Lung (tissue), 12 donors: ENCODE measurements around the gene ORC3. TPM values are rescaled to one million over a fixed set of nuclear protein-coding genes. Genes with fewer than 3 reads are reported as not detected.

ENCODE experiments used
- ATAC-seq: fragments of 200-7000 bp; cut with Tn5 transposase; one replicate; pipeline ENCODE4 v1.9.1; 2020; ENCODE audit warnings: moderate number of reproducible peaks; ENCODE audit not compliant: insufficient read depth, low FRiP score
- DNase-seq, 3 donors: peaks; one replicate each; pipeline ENCODE4 v3.0.0-alpha.2; 2013 to 2017
- H3K27ac ChIP-seq, 2 donors: one replicate each; pipeline ENCODE4 v1.5.1; 2013; ENCODE audit warnings: mild to moderate bottlenecking in 2 of 2, moderate library complexity in 2 of 2, control low read depth in 1 of 2, inconsistent platforms in 1 of 2, low read depth in 1 of 2, low read length in 1 of 2
- H3K27me3 ChIP-seq, 3 donors: one replicate each; pipeline ENCODE4 v1.5.1; 2013; ENCODE audit warnings: low read length in 2 of 3; ENCODE audit not compliant: control insufficient read depth in 3 of 3, insufficient read depth in 3 of 3
- H3K36me3 ChIP-seq, 4 donors: one replicate each; pipeline ENCODE4 v1.5.1; 2013; ENCODE audit warnings: low read length in 4 of 4, mild to moderate bottlenecking in 1 of 4, moderate library complexity in 1 of 4; ENCODE audit not compliant: control insufficient read depth in 4 of 4, insufficient read depth in 4 of 4
- H3K4me1 ChIP-seq, 5 donors: one replicate each; pipeline ENCODE4 v1.5.1; 2013; ENCODE audit warnings: low read length in 5 of 5, mild to moderate bottlenecking in 2 of 5, moderate library complexity in 1 of 5; ENCODE audit not compliant: control insufficient read depth in 5 of 5, insufficient read depth in 5 of 5
- H3K4me3 ChIP-seq: one replicate; pipeline ENCODE4 v1.5.1; 2013; ENCODE audit warnings: mild to moderate bottlenecking, control low read depth, moderate library complexity
- H3K9ac ChIP-seq, 2 donors: one replicate each; pipeline ENCODE4 v1.5.1; 2013; ENCODE audit warnings: low read length in 2 of 2, control low read depth in 1 of 2; ENCODE audit not compliant: insufficient read depth in 1 of 2
- H3K9me3 ChIP-seq, 4 donors: one replicate each; pipeline ENCODE4 v1.5.1; 2013; ENCODE audit warnings: low read length in 3 of 4, mild to moderate bottlenecking in 1 of 4, moderate library complexity in 1 of 4; ENCODE audit not compliant: control insufficient read depth in 4 of 4, insufficient read depth in 3 of 4
- CTCF ChIP-seq: IDR thresholded peaks from 2 replicates; pipeline ENCODE4 v1.5.1; 2012; ENCODE audit warnings: mild to moderate bottlenecking; ENCODE audit errors: control extremely low read depth, extremely low read depth
- WGBS, 2 donors: extraction: QIAGEN DNeasy Blood & Tissue Kit; methylation state at CpG; one replicate each; pipeline ENCODE4 v1.1.7; 2013; 5-methylcytosine and 5-hydroxymethylcytosine counted together
- polyA plus RNA-seq, 2 donors: library from polyadenylated mRNA; stranded (reverse); fragments of 200-250 nt; gene quantifications; one replicate each; pipeline ENCODE4 v1.2.1, GENCODE V29; 2013
- total RNA-seq, 2 donors: library from RNA; depleted of rRNA in 1 of 2; stranded (reverse); fragments of >200 nt in 1 of 2; gene quantifications; one replicate each; pipeline ENCODE4 v1.2.1, GENCODE V29; 2014 to 2021
- donor health status: control.
- donor health status: control.
- donor health status: Bipolar disorder and iron deficiency.
- donor health status: healthy.
- donor health status: DM: yes; HTN: yes; CAD: no.

The ORC3 gene
- total and polyA plus RNA-seq, 4 donors, result 12.0 to 30.3 (median 16.8) TPM

- WGBS, 2 donors, result 97 to 98% methylated on average over 1 of the region's 1 CpG
- H3K9me3 ChIP-seq, result no peaks in the 10 kb centered on the region
- DNase-seq, result no peak
- peak overlapping the region in 1 of 2 donors; percentile 65 for H3K27ac ChIP-seq
- H3K4me3 ChIP-seq, result no peak overlapping the region
- H3K9ac ChIP-seq, result no peak overlapping the region
- TF ChIP-seq CTCF, result no peak
- peaks cover 0 to 18% (median 2%) of the 10 kb centered on the region in 5 donors for H3K4me1 ChIP-seq
- no peaks in the 10 kb centered on the region for H3K27me3 ChIP-seq
- no peak for ATAC-seq
- peaks cover 2 to 21% (median 10%) of the 10 kb centered on the region in 4 donors for H3K36me3 ChIP-seq
These were observed 71.1 kb downstream of the ORC3 start for GRCh38 chr6:87661016-87661415.

DNA sequence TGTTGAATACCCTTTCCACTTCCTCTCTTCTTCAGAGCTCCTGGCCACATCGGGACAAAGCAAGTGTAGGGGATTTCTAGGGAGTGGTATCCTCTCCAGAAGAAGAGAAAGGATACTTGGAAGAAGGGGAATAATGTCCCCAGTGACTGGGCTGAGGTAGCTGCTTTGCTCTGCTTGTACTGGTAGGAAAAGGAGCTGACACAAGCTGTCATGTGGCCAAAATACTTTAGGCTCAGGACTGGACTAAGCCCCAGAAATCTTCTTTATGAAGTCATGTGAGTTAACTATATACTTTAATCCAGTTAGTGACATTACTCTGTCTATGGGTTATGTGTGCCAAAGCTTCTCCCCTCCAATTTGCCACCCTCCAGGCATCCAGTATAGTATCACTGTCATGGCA lies 71.6 kb downstream of the ORC3 start:
- DNase-seq (no peak), ATAC-seq (no peak)
- H3K36me3 ChIP-seq, result peaks cover 3 to 21% (median 10%) of the 10 kb centered on the region in 4 donors
- no peak overlapping the region for H3K4me3 ChIP-seq
- peaks cover 0 to 18% (median 2%) of the 10 kb centered on the region in 5 donors for H3K4me1 ChIP-seq
- TF ChIP-seq CTCF, result no peak
- WGBS, 2 donors, result 17 to 78% methylated on average over 1 of the region's 1 CpG
- H3K9ac ChIP-seq, result no peak overlapping the region
- H3K9me3 ChIP-seq, result no peaks in the 10 kb centered on the region
- H3K27me3 ChIP-seq, result no peaks in the 10 kb centered on the region
- peak overlapping the region in 1 of 2 donors; percentile 65 for H3K27ac ChIP-seq

DNA sequence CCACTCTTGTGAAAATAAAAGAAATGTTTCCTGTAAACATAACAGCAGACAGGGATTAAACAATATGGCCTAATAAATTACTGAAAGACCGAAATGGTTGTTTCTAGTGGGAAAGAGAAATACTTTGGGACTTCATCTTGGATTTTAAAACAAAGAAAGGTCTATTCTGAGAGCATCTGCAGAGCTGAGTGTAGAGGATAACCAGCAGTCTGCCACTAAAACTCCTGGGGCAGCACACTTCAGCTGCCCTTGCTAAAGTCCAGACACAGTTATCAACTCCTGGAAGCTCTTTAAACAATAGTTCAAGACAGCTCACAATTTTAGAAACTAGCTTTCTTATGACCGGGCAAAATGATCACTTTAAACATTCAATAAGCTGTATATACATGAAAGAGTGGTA lies 73.5 kb downstream of the ORC3 start:
- H3K27me3 ChIP-seq, result no peaks in the 10 kb centered on the region
- no peak overlapping the region for H3K4me3 ChIP-seq
- no peak overlapping the region for H3K9ac ChIP-seq
- peaks cover 0 to 8% (median 5%) of the 10 kb centered on the region in 4 donors for H3K36me3 ChIP-seq
- no peak overlapping the region for H3K27ac ChIP-seq
- no peak for DNase-seq
- peaks cover 0 to 18% (median 2%) of the 10 kb centered on the region in 5 donors for H3K4me1 ChIP-seq
- no peak for ATAC-seq
- H3K9me3 ChIP-seq, result no peaks in the 10 kb centered on the region
- 66 to 75% methylated on average over 2 of the region's 2 CpGs for WGBS, 2 donors
- no peak for TF ChIP-seq CTCF

DNA sequence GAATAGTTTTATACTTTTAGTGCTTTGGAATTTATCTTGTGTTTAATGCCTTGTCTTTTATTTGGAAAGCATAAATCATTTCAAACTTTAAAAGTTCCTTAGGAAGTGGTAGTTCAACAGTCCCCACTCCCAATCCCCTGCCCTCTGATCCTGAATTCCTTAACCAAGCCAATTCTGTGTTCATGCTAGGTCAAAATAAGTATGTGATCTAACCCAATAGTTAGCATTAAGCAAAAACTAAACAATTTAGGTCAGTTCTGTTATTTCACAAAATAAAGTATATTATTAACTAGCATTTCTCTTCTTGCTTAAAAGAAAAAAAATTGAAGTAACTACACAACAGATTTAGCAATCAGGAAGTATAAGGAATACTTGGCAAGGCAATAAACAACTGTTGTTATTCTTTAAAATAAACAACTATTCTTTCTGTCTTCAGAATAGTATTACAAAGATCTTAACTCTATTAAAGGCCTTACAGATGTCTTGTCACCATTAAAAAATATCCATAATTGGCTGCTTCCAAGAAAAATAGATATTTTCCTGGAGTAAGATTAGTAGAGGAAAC lies 75.1 kb downstream of the ORC3 start:
- Histone ChIP-seq H3K9me3 (no peaks in the 10 kb centered on the region), H3K4me1 (peaks cover 0 to 18% (median 2%) of the 10 kb centered on the region in 5 donors), H3K27me3 (no peaks in the 10 kb centered on the region), H3K9ac (no peak overlapping the region), H3K36me3 (peaks cover 0 to 10% (median 5%) of the 10 kb centered on the region in 4 donors), H3K27ac (no peak overlapping the region), H3K4me3 (no peak overlapping the region)
- DNase-seq (peak in 2 of 3 donors; percentile 54 to 71), ATAC-seq (no peak)
- no peak for TF ChIP-seq CTCF
